ENCODE data around the gene PDE8B. TPM values are rescaled to one million over a fixed set of nuclear protein-coding genes. Genes with fewer than 3 reads are reported as not detected.
A peak's percentile ranks its signal among the peaks of the same experiment; 100 is the strongest.

The PDE8B gene
- total and polyA plus RNA-seq, 4 donors: 0.19 to 0.82 (median 0.49) TPM

DNA sequence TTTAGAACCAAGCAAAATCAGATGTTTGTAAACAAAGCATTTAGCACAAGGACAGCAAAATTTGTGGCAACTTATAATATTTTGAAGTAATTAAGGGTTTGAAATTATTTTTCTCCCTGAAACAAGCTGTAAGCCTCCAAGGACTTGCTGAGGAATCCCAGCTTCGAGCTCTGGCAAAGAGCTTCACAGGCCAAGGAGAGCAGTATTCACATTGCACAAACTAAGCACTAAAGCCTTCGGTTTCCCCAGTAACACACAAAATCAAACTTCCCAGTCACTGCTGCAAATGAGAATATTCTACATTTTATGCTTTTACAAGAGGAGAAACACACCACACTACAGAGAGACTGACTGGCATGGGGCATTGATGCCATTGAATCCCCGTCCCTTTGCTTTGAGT is 179.7 kb downstream of the PDE8B start:
- H3K4me3 ChIP-seq (ENCODE audit: low read depth in 1 of 3, low read length in 3 of 3): no peak overlapping the region
- WGBS: 94% methylated on average over 3 of the region's 3 CpGs

DNA sequence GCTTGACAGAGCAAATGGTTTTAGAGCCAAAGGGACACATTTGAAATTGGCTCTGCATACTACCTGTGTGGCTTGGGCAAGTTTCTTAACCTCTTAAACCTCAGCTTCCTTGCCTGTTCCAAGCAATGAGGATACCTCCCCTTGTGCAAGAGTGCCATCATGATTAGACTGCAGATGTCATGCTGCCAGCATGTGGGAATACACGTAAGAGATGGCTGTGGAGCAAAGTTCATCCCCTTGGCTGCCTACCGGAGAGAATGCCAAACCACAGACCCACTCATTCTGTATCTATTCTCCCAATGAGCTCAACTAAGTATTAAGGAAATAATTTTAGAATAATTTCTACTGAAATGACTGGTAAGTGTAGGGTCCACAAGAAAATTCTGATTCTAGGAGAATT is 180.3 kb downstream of the PDE8B start:
- H3K9me3 ChIP-seq (ENCODE audit: control insufficient read depth in 4 of 4, low read length in 3 of 4): no peaks in the 10 kb centered on the region
- peak overlapping the region in 1 of 2 donors; percentile 45 for H3K27ac ChIP-seq (ENCODE audit: low read depth in 1 of 2, low read length in 2 of 2)
- no peak for DNase-seq (ENCODE audit: low spot score)
- peaks cover 0 to 15% (median 8%) of the 10 kb centered on the region in 4 donors for H3K4me1 ChIP-seq (ENCODE audit: control insufficient read depth in 4 of 4, insufficient read depth in 4 of 4, low read length in 3 of 4)
- no peak overlapping the region for H3K9ac ChIP-seq (ENCODE audit: low read depth in 1 of 2, low read length in 2 of 2)
- no peak overlapping the region for H3K4me3 ChIP-seq (ENCODE audit: low read depth in 1 of 3, low read length in 3 of 3)
- TF ChIP-seq, protein P1, sequence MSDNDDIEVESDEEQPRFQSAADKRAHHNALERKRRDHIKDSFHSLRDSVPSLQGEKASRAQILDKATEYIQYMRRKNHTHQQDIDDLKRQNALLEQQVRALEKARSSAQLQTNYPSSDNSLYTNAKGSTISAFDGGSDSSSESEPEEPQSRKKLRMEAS (IDR thresholded peaks at IDR 0.05): peak; percentile 51
- TF ChIP-seq NR2F2 (IDR thresholded peaks at IDR 0.05) (no peak), HNF4G (IDR thresholded peaks at IDR 0.05) (peak; percentile 15), RAD21 (IDR thresholded peaks at IDR 0.05) (peak; percentile 22 to 29), RXRA (IDR thresholded peaks at IDR 0.05) (peak; percentile 78 to 86), EGR1 (IDR thresholded peaks at IDR 0.05; ENCODE audit: low read depth in 2 of 2) (peak in 1 of 2 donors; percentile 31), FOXA1 (IDR thresholded peaks at IDR 0.05) (peak; percentile 26), TAF1 (conservative IDR thresholded peaks at IDR 0.05) (no peak), GABPA (IDR thresholded peaks at IDR 0.05 in 1 of 2, conservative IDR thresholded peaks at IDR 0.05 in 1 of 2) (no peak), ATF3 (IDR thresholded peaks at IDR 0.05) (no peak), FOXA2 (IDR thresholded peaks at IDR 0.05) (peak; percentile 33), SP1 (IDR thresholded peaks at IDR 0.05) (peak; percentile 70), YY1 (IDR thresholded peaks at IDR 0.05) (peak; percentile 45), JUND (IDR thresholded peaks at IDR 0.05) (peak in 1 of 2 donors; percentile 46), HNF4A (conservative IDR thresholded peaks at IDR 0.05) (peak; percentile 70 to 88)
- TF ChIP-seq, protein P2, sequence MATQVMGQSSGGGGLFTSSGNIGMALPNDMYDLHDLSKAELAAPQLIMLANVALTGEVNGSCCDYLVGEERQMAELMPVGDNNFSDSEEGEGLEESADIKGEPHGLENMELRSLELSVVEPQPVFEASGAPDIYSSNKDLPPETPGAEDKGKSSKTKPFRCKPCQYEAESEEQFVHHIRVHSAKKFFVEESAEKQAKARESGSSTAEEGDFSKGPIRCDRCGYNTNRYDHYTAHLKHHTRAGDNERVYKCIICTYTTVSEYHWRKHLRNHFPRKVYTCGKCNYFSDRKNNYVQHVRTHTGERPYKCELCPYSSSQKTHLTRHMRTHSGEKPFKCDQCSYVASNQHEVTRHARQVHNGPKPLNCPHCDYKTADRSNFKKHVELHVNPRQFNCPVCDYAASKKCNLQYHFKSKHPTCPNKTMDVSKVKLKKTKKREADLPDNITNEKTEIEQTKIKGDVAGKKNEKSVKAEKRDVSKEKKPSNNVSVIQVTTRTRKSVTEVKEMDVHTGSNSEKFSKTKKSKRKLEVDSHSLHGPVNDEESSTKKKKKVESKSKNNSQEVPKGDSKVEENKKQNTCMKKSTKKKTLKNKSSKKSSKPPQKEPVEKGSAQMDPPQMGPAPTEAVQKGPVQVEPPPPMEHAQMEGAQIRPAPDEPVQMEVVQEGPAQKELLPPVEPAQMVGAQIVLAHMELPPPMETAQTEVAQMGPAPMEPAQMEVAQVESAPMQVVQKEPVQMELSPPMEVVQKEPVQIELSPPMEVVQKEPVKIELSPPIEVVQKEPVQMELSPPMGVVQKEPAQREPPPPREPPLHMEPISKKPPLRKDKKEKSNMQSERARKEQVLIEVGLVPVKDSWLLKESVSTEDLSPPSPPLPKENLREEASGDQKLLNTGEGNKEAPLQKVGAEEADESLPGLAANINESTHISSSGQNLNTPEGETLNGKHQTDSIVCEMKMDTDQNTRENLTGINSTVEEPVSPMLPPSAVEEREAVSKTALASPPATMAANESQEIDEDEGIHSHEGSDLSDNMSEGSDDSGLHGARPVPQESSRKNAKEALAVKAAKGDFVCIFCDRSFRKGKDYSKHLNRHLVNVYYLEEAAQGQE (IDR thresholded peaks at IDR 0.05): peak; percentile 39
- TF ChIP-seq, protein P3, sequence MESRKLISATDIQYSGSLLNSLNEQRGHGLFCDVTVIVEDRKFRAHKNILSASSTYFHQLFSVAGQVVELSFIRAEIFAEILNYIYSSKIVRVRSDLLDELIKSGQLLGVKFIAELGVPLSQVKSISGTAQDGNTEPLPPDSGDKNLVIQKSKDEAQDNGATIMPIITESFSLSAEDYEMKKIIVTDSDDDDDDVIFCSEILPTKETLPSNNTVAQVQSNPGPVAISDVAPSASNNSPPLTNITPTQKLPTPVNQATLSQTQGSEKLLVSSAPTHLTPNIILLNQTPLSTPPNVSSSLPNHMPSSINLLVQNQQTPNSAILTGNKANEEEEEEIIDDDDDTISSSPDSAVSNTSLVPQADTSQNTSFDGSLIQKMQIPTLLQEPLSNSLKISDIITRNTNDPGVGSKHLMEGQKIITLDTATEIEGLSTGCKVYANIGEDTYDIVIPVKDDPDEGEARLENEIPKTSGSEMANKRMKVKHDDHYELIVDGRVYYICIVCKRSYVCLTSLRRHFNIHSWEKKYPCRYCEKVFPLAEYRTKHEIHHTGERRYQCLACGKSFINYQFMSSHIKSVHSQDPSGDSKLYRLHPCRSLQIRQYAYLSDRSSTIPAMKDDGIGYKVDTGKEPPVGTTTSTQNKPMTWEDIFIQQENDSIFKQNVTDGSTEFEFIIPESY (IDR thresholded peaks at IDR 0.05): peak; percentile 24
- TF ChIP-seq, protein P4, sequence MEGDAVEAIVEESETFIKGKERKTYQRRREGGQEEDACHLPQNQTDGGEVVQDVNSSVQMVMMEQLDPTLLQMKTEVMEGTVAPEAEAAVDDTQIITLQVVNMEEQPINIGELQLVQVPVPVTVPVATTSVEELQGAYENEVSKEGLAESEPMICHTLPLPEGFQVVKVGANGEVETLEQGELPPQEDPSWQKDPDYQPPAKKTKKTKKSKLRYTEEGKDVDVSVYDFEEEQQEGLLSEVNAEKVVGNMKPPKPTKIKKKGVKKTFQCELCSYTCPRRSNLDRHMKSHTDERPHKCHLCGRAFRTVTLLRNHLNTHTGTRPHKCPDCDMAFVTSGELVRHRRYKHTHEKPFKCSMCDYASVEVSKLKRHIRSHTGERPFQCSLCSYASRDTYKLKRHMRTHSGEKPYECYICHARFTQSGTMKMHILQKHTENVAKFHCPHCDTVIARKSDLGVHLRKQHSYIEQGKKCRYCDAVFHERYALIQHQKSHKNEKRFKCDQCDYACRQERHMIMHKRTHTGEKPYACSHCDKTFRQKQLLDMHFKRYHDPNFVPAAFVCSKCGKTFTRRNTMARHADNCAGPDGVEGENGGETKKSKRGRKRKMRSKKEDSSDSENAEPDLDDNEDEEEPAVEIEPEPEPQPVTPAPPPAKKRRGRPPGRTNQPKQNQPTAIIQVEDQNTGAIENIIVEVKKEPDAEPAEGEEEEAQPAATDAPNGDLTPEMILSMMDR (IDR thresholded peaks at IDR 0.05; ENCODE audit: low read depth, low read length, missing input control): no peak
- WGBS: 29% methylated on average over 2 of the region's 2 CpGs
- no peaks in the 10 kb centered on the region for H3K36me3 ChIP-seq (ENCODE audit: control insufficient read depth in 4 of 4, insufficient read depth in 3 of 4, low read depth in 1 of 4, low read length in 3 of 4)
- no peaks in the 10 kb centered on the region for H3K27me3 ChIP-seq (ENCODE audit: control insufficient read depth in 4 of 4, insufficient read depth in 4 of 4, low read length in 3 of 4)

More for the DNA sequence above, 179.7 kb downstream of the PDE8B start:
- Histone ChIP-seq H3K4me1 (ENCODE audit: control insufficient read depth in 4 of 4, insufficient read depth in 4 of 4, low read length in 3 of 4) (peaks cover 0 to 15% (median 8%) of the 10 kb centered on the region in 4 donors), H3K36me3 (ENCODE audit: control insufficient read depth in 4 of 4, insufficient read depth in 3 of 4, low read depth in 1 of 4, low read length in 3 of 4) (no peaks in the 10 kb centered on the region), H3K9ac (ENCODE audit: low read depth in 1 of 2, low read length in 2 of 2) (no peak overlapping the region), H3K27ac (ENCODE audit: low read depth in 1 of 2, low read length in 2 of 2) (peak overlapping the region in 1 of 2 donors; percentile 45), H3K9me3 (ENCODE audit: control insufficient read depth in 4 of 4, low read length in 3 of 4) (no peaks in the 10 kb centered on the region), H3K27me3 (ENCODE audit: control insufficient read depth in 4 of 4, insufficient read depth in 4 of 4, low read length in 3 of 4) (no peaks in the 10 kb centered on the region)
- TF ChIP-seq, protein P3 (IDR thresholded peaks at IDR 0.05): no peak
- no peak for TF ChIP-seq HNF4A (conservative IDR thresholded peaks at IDR 0.05)
- no peak for TF ChIP-seq JUND (IDR thresholded peaks at IDR 0.05)
- TF ChIP-seq EGR1 (IDR thresholded peaks at IDR 0.05; ENCODE audit: low read depth in 2 of 2): no peak
- TF ChIP-seq FOXA2 (IDR thresholded peaks at IDR 0.05): no peak
- no peak for TF ChIP-seq NR2F2 (IDR thresholded peaks at IDR 0.05)
- TF ChIP-seq, protein P1 (IDR thresholded peaks at IDR 0.05): no peak
- TF ChIP-seq RAD21 (IDR thresholded peaks at IDR 0.05): no peak
- no peak for DNase-seq (ENCODE audit: low spot score)
